ENCODE data around the gene CCNL2.
"Not testable (repeated sequence)": the region's sequence is repeated elsewhere in the genome, so short reads cannot be mapped to it uniquely, and the experiment has no call there.

CCNL2 gene

GRCh38 chr1:1419363-1419812 lies 20.3 kb upstream of the CCNL2 start:
- DNase-seq, result no peak

- no peak for DNase-seq
Observed at GRCh38 chr1:1418464-1419362, 19.6 kb upstream of the CCNL2 start.

- DNase-seq, result not testable (repeated sequence)
Observed at GRCh38 chr1:1417825-1418463, 18.8 kb upstream of the CCNL2 start.

- DNase-seq, result not testable (repeated sequence)
Observed at GRCh38 chr1:1417396-1417795, 18.3 kb upstream of the CCNL2 start.

- no peak for DNase-seq
Observed at GRCh38 chr1:1415751-1416150, 16.6 kb upstream of the CCNL2 start.

- not testable (repeated sequence) for DNase-seq
Observed at GRCh38 chr1:1412311-1412902, 13.3 kb upstream of the CCNL2 start.

GRCh38 chr1:1411626-1412025 lies 12.5 kb upstream of the CCNL2 start:
- DNase-seq, result no peak

- DNase-seq, result not testable (repeated sequence)
Observed at GRCh38 chr1:1410238-1410637, 11.1 kb upstream of the CCNL2 start.

GRCh38 chr1:1407636-1408318 lies 8.6 kb upstream of the CCNL2 start:
- DNase-seq, result no peak

GRCh38 chr1:1406821-1407635 lies 7.9 kb upstream of the CCNL2 start, which contains the start of gene MRPL20:
Gene MRPL20, minus strand, starts transcription at chr1:1407293. Its CDS starts 76 bp downstream, at chr1:1407217.
- DNase-seq, result peak; percentile 95

- no peak for DNase-seq
Observed at GRCh38 chr1:1406101-1406820, 7.1 kb upstream of the CCNL2 start.

GRCh38 chr1:1403653-1404052 lies 4.5 kb upstream of the CCNL2 start:
- DNase-seq, result no peak

- not testable (repeated sequence) for DNase-seq
Observed at GRCh38 chr1:1402901-1403392, 3.8 kb upstream of the CCNL2 start.

- DNase-seq, result no peak
Observed at GRCh38 chr1:1402072-1402900, 3.2 kb upstream of the CCNL2 start.

GRCh38 chr1:1401457-1402010 lies 2.4 kb upstream of the CCNL2 start:
- no peak for DNase-seq

- no peak for DNase-seq
Observed at GRCh38 chr1:1400576-1401456, 1.7 kb upstream of the CCNL2 start.

- no peak for DNase-seq
Observed at GRCh38 chr1:1399872-1400575, 889 bp upstream of the CCNL2 start.

- no peak for DNase-seq
Observed at GRCh38 chr1:1398677-1399186, 403 bp downstream of the CCNL2 start.
